Measurements from ENCODE around the gene SCAF11.

DNA sequence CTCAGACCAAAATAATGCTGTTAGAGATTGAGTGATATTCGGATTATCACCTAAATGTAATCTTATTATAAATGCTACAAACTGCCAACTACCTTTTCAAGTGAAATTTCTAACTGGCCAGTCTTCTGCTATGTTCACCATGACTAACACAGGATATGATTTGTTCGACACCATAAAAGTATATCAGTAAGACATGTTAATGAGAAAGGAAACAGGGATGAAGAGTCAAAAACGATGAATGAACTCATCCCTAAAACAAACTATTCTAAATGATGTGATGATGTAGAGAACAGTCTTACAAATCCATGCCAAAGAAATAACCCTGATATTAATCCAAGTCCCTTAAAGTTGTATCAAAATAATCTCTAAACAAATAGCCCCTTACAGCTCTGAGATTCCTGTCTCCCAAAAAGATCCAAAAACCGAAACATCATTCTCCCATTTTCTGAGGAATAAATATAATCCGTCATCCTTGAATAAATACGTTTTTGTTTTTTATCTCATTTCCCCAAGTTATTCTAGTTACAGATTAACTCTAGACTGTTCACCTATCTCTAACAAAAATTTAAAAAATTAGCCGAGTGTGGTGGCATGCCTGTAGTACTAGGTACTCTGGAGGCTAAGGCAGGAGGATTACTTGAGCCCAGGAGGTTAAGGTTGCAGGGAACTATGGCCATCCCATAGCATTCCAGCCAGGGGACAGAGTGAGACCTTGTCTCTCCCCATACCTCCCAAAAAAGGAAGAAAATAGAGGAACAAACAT lies 9.1 kb downstream of the SCAF11 start:
- no peak for TF ChIP-seq POLR2A (IDR thresholded peaks at IDR 0.05)
- TF ChIP-seq, protein P1, sequence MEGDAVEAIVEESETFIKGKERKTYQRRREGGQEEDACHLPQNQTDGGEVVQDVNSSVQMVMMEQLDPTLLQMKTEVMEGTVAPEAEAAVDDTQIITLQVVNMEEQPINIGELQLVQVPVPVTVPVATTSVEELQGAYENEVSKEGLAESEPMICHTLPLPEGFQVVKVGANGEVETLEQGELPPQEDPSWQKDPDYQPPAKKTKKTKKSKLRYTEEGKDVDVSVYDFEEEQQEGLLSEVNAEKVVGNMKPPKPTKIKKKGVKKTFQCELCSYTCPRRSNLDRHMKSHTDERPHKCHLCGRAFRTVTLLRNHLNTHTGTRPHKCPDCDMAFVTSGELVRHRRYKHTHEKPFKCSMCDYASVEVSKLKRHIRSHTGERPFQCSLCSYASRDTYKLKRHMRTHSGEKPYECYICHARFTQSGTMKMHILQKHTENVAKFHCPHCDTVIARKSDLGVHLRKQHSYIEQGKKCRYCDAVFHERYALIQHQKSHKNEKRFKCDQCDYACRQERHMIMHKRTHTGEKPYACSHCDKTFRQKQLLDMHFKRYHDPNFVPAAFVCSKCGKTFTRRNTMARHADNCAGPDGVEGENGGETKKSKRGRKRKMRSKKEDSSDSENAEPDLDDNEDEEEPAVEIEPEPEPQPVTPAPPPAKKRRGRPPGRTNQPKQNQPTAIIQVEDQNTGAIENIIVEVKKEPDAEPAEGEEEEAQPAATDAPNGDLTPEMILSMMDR (IDR thresholded peaks at IDR 0.05) = no peak
- TF ChIP-seq EP300 (IDR thresholded peaks at IDR 0.05) = no peak
